ENCODE data around the gene ITPA. TPM values are rescaled to one million over a fixed set of nuclear protein-coding genes. Genes with fewer than 3 reads are reported as not detected.

Gene ITPA
- total and polyA plus RNA-seq, 2 of the 8 experiments (the other 6 are each of a cell fraction or from before 2014, with no cell fraction given), result 88.2 to 94.0 TPM

- TF ChIP-seq CHD7 (IDR thresholded peaks at IDR 0.05; ENCODE audit: insufficient replicate concordance, low read length) (no peak), NRF1 (IDR thresholded peaks at IDR 0.05; ENCODE audit: low read depth, low read length) (no peak), RNF2 (IDR thresholded peaks at IDR 0.05; ENCODE audit: borderline replicate concordance, low read depth, low read length, missing control alignments, poor library complexity, severe bottlenecking) (no peak), POLR2A (IDR thresholded peaks at IDR 0.05; ENCODE audit: control extremely low read depth in 1 of 2, low read depth in 2 of 2, low read length in 2 of 2) (no peak), CTCF (IDR thresholded peaks at IDR 0.05; ENCODE audit: control extremely low read depth in 1 of 3, insufficient read depth in 1 of 3, low read depth in 1 of 3, low read length in 3 of 3) (no peak)
These were observed 22.7 kb downstream of the ITPA start (continued) for GRCh38 chr20:3231889-3232588.
